A673 (cell line): ENCODE measurements around the gene SYK. TPM values are rescaled to one million over a fixed set of nuclear protein-coding genes. Genes with fewer than 3 reads are reported as not detected.

Source experiments
- BruUV-seq: library from RNA; stranded (reverse); fragments of 400-500 nt; replicated peaks from 2 replicates; lab custom pipeline; 2021; lab: Mats Ljungman, UMichigan
- CTCF ChIA-PET: fragments of 300-600 bp; sonication (Branson Sonifier 250); formaldehyde crosslinking; loops from one replicate; lab custom pipeline; 2022; ENCODE audit warnings: antibody characterized with exemption; lab: Charles Lee
- POLR2A ChIA-PET: fragments of 300-600 bp; sonication (Branson Sonifier 250); formaldehyde crosslinking; loops from one replicate; lab custom pipeline; 2022; ENCODE audit warnings: antibody characterized with exemption; ENCODE audit not compliant: low non-redundant PET; lab: Charles Lee
- DNase-seq: peaks from one replicate; pipeline ENCODE4 v3.0.0-alpha.2; 2015; ENCODE audit warnings: low spot score
- H3K27ac ChIP-seq: fragments of 200-600 bp; sonication (generic); 2 replicates; pipeline ENCODE4 v1.5.1; 2016; ENCODE audit warnings: mixed run types, low read depth, mild to moderate bottlenecking, mixed read lengths, antibody characterized with exemption, low read length; ENCODE audit not compliant: poor library complexity, severe bottlenecking
- H3K27me3 ChIP-seq: fragments of 200-600 bp; sonication (generic); replicated peaks from 2 replicates; pipeline ENCODE4 v1.6.1; 2017; ENCODE audit warnings: mixed run types, low read depth, mild to moderate bottlenecking, mixed read lengths, antibody characterized with exemption, low read length; ENCODE audit not compliant: insufficient read depth, poor library complexity
- H3K36me3 ChIP-seq: fragments of 200-600 bp; sonication (generic); 2 replicates; pipeline ENCODE4 v1.6.1; 2016; ENCODE audit warnings: mixed run types, mild to moderate bottlenecking, mixed read lengths, antibody characterized with exemption, low read length; ENCODE audit not compliant: insufficient read depth, poor library complexity, severe bottlenecking
- H3K4me1 ChIP-seq: fragments of 200-600 bp; sonication (generic); 2 replicates; pipeline ENCODE4 v1.6.1; 2017; ENCODE audit warnings: mixed run types, mild to moderate bottlenecking, mixed read lengths, antibody characterized with exemption, low read length; ENCODE audit not compliant: insufficient read depth, poor library complexity, severe bottlenecking
- H3K4me3 ChIP-seq: fragments of 200-600 bp; sonication (generic); 2 replicates; pipeline ENCODE4 v1.5.1; 2016; ENCODE audit warnings: low read depth, mixed run types, mild to moderate bottlenecking, mixed read lengths, low read length; ENCODE audit not compliant: poor library complexity, severe bottlenecking
- H3K9me3 ChIP-seq: fragments of 200-600 bp; sonication (generic); 2 replicates; pipeline ENCODE4 v1.6.1; 2016; ENCODE audit warnings: mixed run types, low read depth, mild to moderate bottlenecking, mixed read lengths, antibody characterized with exemption, low read length; ENCODE audit not compliant: poor library complexity, severe bottlenecking
- EZH2 ChIP-seq: fragments of 200-600 bp; sonication (generic); IDR thresholded peaks from 2 replicates; pipeline ENCODE4 v1.6.1; 2017; ENCODE audit warnings: borderline replicate concordance, low read depth, mild to moderate bottlenecking, mixed read lengths, antibody characterized with exemption, low read length; ENCODE audit not compliant: poor library complexity, severe bottlenecking
- intact Hi-C: fragments of 100-400 bp; cut with micrococcal nuclease; formaldehyde crosslinking; loops from one replicate; pipeline ENCODE4 v1.10.0; 2022; ENCODE audit not compliant: unreplicated experiment
- total RNA-seq: library from RNA; stranded (reverse); gene quantifications from 2 replicates; pipeline ENCODE4 v1.2.3, GENCODE V29; 2021
- TF ChIP-seq, protein P1 (sequence below): fragments of 300-800, 200-600 bp; sonication (generic); conservative IDR thresholded peaks from 2 replicates; pipeline ENCODE4 v1.5.1; 2017; ENCODE audit warnings: low read depth, mild to moderate bottlenecking, antibody characterized with exemption, low read length, moderate library complexity, mixed read lengths

SYK gene
- total RNA-seq, 1 experiment from 2014 or later, result 14.9 TPM

DNA sequence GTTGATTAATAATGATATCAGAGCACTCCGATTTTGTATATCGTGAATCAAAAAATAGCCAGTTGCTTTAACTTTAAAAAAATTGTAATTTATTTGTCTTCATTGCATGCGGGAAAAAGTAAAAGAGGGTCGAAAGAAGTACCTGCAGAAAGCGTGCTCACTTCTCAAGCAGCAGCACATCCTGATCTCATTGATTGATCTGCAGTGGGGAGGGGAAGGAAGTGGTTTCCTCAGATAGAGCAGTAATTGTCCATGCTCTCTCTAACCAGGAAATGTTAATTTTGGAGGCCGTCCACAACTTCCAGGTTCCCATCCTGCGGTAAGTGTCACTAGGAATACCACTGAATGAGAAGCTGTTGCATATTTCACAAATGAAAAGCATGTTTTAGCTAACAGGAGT is 63.2 kb downstream of the SYK start:
- POLR2A ChIA-PET, result no interaction called here
- Histone ChIP-seq H3K27ac (no peak overlapping the region), H3K4me1 (no peaks in the 10 kb centered on the region), H3K4me3 (no peak overlapping the region), H3K9me3 (no peaks in the 10 kb centered on the region), H3K36me3 (no peaks in the 10 kb centered on the region), H3K27me3 (no peaks in the 10 kb centered on the region)
- CTCF ChIA-PET, result no interaction called here
- no TSS peak for BruUV-seq
- TF ChIP-seq EZH2, result no peak
- TF ChIP-seq, protein P1, sequence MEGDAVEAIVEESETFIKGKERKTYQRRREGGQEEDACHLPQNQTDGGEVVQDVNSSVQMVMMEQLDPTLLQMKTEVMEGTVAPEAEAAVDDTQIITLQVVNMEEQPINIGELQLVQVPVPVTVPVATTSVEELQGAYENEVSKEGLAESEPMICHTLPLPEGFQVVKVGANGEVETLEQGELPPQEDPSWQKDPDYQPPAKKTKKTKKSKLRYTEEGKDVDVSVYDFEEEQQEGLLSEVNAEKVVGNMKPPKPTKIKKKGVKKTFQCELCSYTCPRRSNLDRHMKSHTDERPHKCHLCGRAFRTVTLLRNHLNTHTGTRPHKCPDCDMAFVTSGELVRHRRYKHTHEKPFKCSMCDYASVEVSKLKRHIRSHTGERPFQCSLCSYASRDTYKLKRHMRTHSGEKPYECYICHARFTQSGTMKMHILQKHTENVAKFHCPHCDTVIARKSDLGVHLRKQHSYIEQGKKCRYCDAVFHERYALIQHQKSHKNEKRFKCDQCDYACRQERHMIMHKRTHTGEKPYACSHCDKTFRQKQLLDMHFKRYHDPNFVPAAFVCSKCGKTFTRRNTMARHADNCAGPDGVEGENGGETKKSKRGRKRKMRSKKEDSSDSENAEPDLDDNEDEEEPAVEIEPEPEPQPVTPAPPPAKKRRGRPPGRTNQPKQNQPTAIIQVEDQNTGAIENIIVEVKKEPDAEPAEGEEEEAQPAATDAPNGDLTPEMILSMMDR, result no peak
- intact Hi-C loops, result loop anchor here (5.0 kb wide), 1 partner anchor 1262 kb away; no protein-coding TSS in a partner anchor
- DNase-seq, result no peak

DNA sequence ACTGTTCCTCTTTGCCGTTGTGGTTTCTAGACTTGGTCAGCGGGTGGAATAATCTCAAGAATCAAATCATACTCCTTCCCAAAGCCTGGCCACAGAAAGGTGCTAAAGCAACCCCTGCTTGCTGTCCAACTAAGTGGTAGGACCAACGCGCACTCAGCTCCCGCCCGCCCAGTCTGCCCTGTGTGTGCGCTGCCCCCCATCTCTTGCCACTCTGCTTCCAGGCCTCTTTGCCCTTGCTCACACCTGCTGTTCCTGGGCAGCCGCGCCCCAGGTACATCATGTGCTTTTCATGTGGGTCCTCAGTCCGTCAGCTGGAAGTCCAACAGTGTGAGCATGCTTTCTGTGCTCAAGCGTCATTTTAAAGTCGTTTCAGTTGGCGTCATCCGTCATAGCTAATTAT is 65.5 kb downstream of the SYK start:
- ChIA-PET POLR2A (interaction anchor here (0.6 kb wide), 1 partner anchor 39 kb away, joined by 3 read pairs; no protein-coding TSS in a partner anchor), CTCF (no interaction called here)
- no peaks in the 10 kb centered on the region for H3K27me3 ChIP-seq
- no peaks in the 10 kb centered on the region for H3K9me3 ChIP-seq
- TF ChIP-seq EZH2, result no peak
- TF ChIP-seq, protein P1, result no peak
- H3K27ac ChIP-seq, result no peak overlapping the region
- intact Hi-C loops, result loop anchor here (5.0 kb wide), 1 partner anchor 1265 kb away; no protein-coding TSS in a partner anchor
- BruUV-seq, result no TSS peak
- H3K4me3 ChIP-seq, result no peak overlapping the region
- H3K4me1 ChIP-seq, result peaks cover 5% of the 10 kb centered on the region
- no peaks in the 10 kb centered on the region for H3K36me3 ChIP-seq
- no peak for DNase-seq

DNA sequence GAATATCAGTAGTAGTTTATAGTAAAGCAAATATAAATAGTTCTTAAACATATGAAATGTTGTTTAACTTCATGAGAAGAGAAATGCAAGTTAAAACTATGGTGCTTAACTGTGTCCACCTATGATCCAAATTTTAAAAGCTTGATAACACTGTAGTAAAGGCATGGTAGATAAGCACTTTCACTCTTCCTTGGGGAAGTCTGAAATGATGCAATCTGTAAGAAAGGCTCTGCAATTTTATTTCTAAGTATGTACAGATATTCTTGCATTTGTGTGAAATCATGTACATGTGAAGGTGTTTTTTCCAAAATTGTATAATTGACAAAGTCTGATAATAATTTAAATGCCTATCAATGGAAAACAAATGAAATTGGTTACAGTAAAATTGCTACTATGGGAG is 66.9 kb downstream of the SYK start:
- CTCF ChIA-PET, result no interaction called here
- no TSS peak for BruUV-seq

More for the DNA sequence above, 66.9 kb downstream of the SYK start:
- Histone ChIP-seq H3K27ac (no peak overlapping the region), H3K4me3 (no peak overlapping the region), H3K4me1 (peaks cover 5% of the 10 kb centered on the region), H3K9me3 (no peaks in the 10 kb centered on the region), H3K27me3 (no peaks in the 10 kb centered on the region), H3K36me3 (no peaks in the 10 kb centered on the region)
- TF ChIP-seq, protein P1, result no peak
- TF ChIP-seq EZH2, result no peak
- intact Hi-C loops, result loop anchor here (5.0 kb wide), 1 partner anchor 1266 kb away; no protein-coding TSS in a partner anchor
- POLR2A ChIA-PET, result no interaction called here
- no peak for DNase-seq
